Stimulated activated CD4-positive, alpha-beta T cell treated with anti-CD3 and anti-CD28 coated beads, Interleukin-15, amount 100 ng/mL, for 1 hour (primary cell): ENCODE data around the gene VAV3.

Source experiments
- DNase-seq, 2 donors: peaks; one replicate each; pipeline ENCODE4 v3.0.0-alpha.2; 2020; ENCODE audit warnings: low read depth in 1 of 2, low spot score in 1 of 2

VAV3 gene

GRCh38 chr1:107972391-107973180 lies 7.6 kb upstream of the VAV3 start:
- DNase-seq, result no peak

DNA sequence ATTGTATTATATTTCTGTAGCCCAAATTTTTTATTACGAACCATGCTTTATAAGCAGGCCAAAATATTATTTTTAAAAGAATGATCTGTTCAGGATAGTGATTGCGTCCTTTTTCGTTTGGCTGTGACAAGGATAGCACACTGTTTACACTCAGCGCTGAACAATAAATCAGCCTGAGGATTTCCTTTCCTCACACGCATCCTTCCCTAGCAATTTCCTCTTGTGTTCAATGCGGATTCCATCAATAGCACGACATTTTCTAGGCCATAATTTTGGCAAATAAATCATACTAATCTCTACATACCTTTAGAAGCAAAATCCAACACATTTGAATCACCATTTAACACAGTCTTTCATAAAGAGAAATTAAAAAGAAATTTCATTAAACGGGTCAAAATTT lies 1.6 kb upstream of the VAV3 start:
- DNase-seq, result no peak

DNA sequence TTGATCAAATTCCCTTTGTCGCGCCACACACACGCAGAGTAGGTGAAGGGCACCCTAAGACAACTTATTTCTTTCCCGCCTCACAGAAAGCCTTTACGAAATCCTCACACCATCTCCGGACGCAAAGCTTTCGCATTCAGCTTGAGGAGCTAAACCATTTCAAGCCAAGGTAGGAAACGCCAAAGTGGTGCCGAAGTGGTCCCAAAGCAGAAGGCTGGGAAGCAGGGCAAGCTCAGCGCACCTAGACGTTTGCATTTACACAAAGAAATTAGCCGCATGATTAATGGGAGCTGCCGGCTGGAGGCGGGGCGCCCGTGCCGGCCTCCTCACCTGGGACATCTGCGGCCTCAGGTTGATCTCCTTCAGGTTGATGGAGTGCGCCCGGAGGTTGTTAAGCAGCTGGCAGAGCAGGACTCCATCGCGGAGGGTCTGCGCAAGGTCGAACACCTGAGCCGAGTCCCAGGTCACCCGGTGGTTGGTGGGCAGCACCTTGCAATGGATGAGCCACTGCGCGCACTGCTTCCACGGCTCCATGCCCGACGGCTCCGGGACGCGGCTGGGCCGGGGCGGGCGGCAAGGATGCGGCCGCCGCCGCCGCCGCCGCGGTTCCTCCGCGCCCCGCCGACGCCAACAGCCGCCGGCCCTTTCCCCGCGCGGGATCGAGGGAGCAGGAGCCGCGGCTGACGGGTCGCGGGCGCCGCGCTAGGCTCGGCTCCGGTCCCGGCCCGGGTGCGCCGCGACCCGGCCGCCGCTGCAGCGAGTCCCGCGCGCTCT lies 457 bp downstream of the VAV3 start:
- DNase-seq, result peak in 1 of 2 donors; percentile 8

GRCh38 chr1:107963601-107964335 lies 1.2 kb downstream of the VAV3 start:
- DNase-seq, result peak; percentile 2 to 24

- no peak for DNase-seq
Observed at GRCh38 chr1:107963008-107963407, 2.0 kb downstream of the VAV3 start.

- no peak for DNase-seq
Observed at GRCh38 chr1:107954719-107955415, 10.1 kb downstream of the VAV3 start.

DNA sequence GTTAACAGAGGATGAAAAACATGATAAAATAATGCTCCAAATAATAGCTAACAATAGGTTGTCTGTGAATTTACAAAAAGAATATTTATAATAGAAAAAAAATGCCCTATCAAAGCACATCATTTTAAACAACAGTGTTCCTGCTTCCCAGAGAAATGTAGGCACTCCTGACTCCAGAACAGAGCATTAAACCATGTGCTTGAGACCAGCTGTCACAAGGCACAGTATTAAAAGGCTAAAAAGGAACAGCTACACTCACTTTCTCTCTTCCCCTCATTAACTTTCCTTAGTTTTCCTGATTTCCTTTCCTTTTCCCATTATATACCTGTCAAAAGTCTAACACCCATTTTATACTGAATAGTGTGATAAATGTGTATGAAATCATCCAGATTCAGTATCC lies 10.9 kb downstream of the VAV3 start:
- no peak for DNase-seq

GRCh38 chr1:107953556-107953955 lies 11.4 kb downstream of the VAV3 start:
- DNase-seq, result no peak

DNA sequence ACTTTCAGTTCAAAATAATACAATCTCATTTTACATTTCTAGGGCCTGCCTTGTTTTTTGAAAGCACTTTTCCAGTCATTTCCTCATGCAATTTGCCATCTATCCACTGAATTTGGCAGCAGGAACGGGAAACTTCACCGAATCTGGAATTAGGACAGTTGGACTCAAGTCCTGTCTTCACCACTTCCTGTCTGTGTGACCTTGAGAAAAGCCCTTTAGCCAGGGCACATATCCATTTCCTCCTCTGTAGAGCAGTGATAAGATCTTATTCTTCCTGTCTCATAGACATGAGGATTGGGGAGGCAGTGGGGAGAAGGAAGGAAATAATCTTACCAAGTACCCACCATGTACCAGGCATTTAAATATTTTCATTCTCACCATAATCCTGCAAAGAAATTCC lies 12.0 kb downstream of the VAV3 start:
- DNase-seq, result no peak

- DNase-seq, result no peak
Observed at GRCh38 chr1:107950464-107950863, 14.5 kb downstream of the VAV3 start.

DNA sequence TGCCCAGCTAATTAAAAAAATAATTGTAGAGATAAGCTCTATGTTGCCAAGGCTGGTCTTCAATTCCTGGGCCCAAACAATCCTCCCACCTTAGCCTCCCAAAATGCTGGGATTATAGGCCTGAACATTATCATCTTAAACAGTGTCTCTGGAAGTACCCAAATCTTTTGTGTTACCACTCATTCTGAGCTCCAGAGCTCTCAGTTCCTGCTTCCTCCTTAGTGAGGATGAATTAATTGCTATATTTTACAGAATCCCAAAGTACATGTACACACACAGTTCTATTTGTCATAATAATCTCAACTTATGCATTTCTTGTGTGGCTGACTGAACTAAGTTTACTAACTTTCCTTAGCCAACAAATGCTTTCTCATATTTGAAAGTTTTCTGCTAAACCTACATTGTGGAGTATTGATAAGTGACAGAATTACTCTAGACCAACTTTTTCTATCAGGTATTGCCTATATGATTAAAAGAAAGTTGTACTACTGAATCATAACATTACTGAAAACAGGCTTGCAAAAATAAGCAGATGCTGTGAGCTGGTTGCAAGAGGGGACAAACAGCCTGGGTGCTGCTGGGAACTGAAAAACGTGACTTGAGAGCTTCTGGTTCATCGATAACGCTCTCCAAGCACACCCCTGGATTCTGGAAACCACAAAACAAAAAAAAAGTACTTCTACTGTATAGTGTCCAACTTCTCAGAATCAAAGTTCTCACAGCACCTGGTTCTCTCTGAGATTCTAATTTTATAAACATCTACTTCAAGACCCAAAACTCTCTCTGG lies 15.3 kb downstream of the VAV3 start:
- DNase-seq, result no peak

DNA sequence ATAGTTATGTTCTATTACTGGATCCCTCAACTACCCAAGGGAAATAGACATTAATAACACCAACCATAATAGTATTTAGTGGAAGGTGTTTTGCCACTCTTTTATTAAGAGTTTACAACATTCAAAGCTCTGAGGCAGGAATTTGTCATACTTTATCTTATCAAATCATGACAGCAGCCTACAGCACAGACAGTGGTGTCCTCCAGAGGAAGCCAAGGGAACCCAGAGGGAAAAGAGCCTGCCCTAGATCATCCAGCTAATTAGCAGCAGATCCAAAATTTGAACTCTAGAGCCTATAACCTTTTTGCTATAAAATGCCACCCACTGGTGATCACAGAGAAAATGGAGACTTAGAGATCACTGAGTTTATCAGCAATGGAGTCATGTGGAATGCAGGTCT lies 18.2 kb downstream of the VAV3 start:
- no peak for DNase-seq

- DNase-seq, result no peak
Observed at GRCh38 chr1:107943694-107944093, 21.3 kb downstream of the VAV3 start.

GRCh38 chr1:107942814-107943213 lies 22.2 kb downstream of the VAV3 start:
- no peak for DNase-seq

- DNase-seq, result no peak
Observed at GRCh38 chr1:107941531-107941930, 23.4 kb downstream of the VAV3 start.

DNA sequence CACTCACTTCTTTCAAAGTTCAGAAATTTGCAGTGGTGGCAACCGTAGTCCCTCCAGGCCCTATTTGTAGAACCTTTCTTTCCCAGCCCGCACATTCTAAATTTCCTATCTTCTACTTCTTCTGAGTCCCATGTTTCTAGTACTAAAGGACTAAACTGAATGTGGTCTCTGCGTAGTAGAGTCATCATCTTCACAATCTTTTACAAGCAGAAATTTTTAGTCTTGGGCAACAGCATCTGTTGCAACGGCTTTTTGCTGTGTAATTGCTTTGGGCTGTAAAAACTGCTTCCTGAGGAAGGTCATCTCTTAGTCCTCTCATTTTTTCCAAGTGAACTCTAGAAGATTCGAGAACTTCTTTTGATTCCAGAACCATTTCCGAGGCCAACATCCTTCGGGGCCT lies 23.9 kb downstream of the VAV3 start:
- DNase-seq, result no peak

GRCh38 chr1:107940701-107941100 lies 24.3 kb downstream of the VAV3 start:
- no peak for DNase-seq

DNA sequence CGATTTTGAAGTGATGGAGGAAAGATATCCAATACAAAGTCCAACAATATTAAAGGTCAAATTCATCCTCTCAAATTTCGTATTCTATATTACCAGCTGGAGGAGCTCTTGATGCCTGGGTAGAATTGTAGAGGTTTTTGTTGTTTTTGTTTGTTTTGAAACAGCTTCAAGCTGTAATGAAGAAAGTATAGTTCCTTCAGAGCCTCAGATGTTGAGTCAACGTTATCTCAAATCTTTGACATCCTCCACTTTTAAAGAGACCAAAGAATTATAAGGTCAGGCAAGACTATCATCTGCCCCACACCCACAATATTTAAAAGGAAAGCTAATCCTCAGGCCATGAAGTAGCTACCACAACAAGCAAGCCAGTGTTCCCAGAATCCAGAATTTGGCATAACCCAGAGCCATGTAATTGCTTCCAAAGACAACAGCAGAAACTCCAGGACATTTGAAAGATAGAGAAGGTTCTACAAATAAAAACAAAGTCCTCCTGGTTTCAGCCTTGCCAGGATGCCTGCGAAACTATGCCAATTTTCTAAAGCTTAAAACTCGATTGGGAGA lies 24.9 kb downstream of the VAV3 start:
- no peak for DNase-seq

GRCh38 chr1:107939256-107939655 lies 25.7 kb downstream of the VAV3 start:
- DNase-seq, result no peak
